GM12878 (cell line): Measurements from ENCODE around the gene UBR3. TPM values are rescaled to one million over a fixed set of nuclear protein-coding genes. Genes with fewer than 3 reads are reported as not detected.
A peak's percentile ranks its signal among the peaks of the same experiment; 100 is the strongest.

ENCODE experiments used
- ATAC-seq: fragments of 200-7000 bp; cut with Tn5 transposase; 3 replicates; pipeline ENCODE4 v1.9.1; 2020; ENCODE audit warnings: mild to moderate bottlenecking, moderate library complexity
- BruUV-seq: library from RNA; stranded (reverse); fragments of 400-500 nt; replicated peaks from 2 replicates; lab custom pipeline; 2021; lab: Mats Ljungman, UMichigan
- CTCF ChIA-PET: fragments of 300-600 bp; sonication (Branson Sonifier 250); formaldehyde crosslinking; extraction: SDS; loops from one replicate; lab custom pipeline; 2021; ENCODE audit warnings: inconsistent platforms; lab: Yijun Ruan, JAX
- POLR2A ChIA-PET: fragments of 350-600 bp; formaldehyde crosslinking; extraction: SDS; loops from one replicate; lab custom pipeline; 2021; ENCODE audit warnings: inconsistent platforms; lab: Charles Lee
- RAD21 ChIA-PET: fragments of 300-600 bp; sonication (Branson Sonifier 250); formaldehyde crosslinking; loops from one replicate; lab custom pipeline; 2023; ENCODE audit warnings: antibody characterized with exemption; ENCODE audit not compliant: unreplicated experiment; lab: Charles Lee
- SMC1A ChIA-PET: fragments of 300-600 bp; sonication (Branson Sonifier 250); formaldehyde crosslinking; loops from one replicate; lab custom pipeline; 2023; ENCODE audit not compliant: unreplicated experiment, uncharacterized antibody; lab: Charles Lee
- DNase-seq: peaks from one replicate; pipeline ENCODE4 v3.0.0-alpha.2; 2011; ENCODE audit warnings: low read depth, low spot score
- FAIRE-seq: peaks from 3 replicates; lab custom pipeline; 2011; peaks lifted over from hg19 to GRCh38; lab: Jason Lieb, UNC
- H2AFZ ChIP-seq: 2 replicates; pipeline ENCODE4 v1.6.0; 2011; ENCODE audit warnings: low read depth, low read length, control low read depth; ENCODE audit not compliant: control insufficient read depth
- H3K27ac ChIP-seq: 2 replicates; pipeline ENCODE4 v1.5.1; 2011; ENCODE audit warnings: control low read depth; ENCODE audit not compliant: control insufficient read depth, insufficient read depth
- H3K27me3 ChIP-seq, 2 experiments: replicated peaks in 1 of 2; 2 replicates each; pipeline versions ENCODE4 v1.6.0 to v1.6.1; 2011; ENCODE audit warnings: low read length in 1 of 2; ENCODE audit not compliant: control insufficient read depth in 2 of 2, insufficient read depth in 2 of 2
- H3K36me3 ChIP-seq, 2 experiments: 2 replicates each; pipeline ENCODE4 v1.5.1; 2011; ENCODE audit warnings: low read length in 1 of 2; ENCODE audit not compliant: control insufficient read depth in 2 of 2, insufficient read depth in 2 of 2
- H3K4me1 ChIP-seq: 2 replicates; pipeline ENCODE4 v1.6.1; 2011; ENCODE audit warnings: mild to moderate bottlenecking, low read length, moderate library complexity, mixed read lengths; ENCODE audit not compliant: control insufficient read depth, insufficient read depth
- H3K4me2 ChIP-seq: 2 replicates; pipeline ENCODE4 v1.6.0; 2011; ENCODE audit warnings: control low read depth; ENCODE audit not compliant: control insufficient read depth, insufficient read depth
- H3K4me3 ChIP-seq: fragments of 200-600 bp; sonication (generic); 2 replicates; pipeline ENCODE4 v1.5.1; 2016
- H3K79me2 ChIP-seq: 2 replicates; pipeline ENCODE4 v1.6.0; 2011; ENCODE audit warnings: low read length; ENCODE audit not compliant: control insufficient read depth, insufficient read depth
- H3K9ac ChIP-seq: 2 replicates; pipeline ENCODE4 v1.8.0; 2011; ENCODE audit warnings: low read length, control low read depth, mixed read lengths; ENCODE audit not compliant: control insufficient read depth, insufficient read depth
- H3K9me3 ChIP-seq: replicated peaks from 3 replicates; pipeline ENCODE4 v1.5.1; 2011; ENCODE audit warnings: mild to moderate bottlenecking, low read length; ENCODE audit not compliant: control insufficient read depth, insufficient read depth
- H4K20me1 ChIP-seq: 2 replicates; pipeline ENCODE4 v1.6.0; 2011; ENCODE audit not compliant: control insufficient read depth, insufficient read depth
- CBX3 ChIP-seq: fragments of 200-600 bp; sonication (generic); IDR thresholded peaks from 2 replicates; pipeline ENCODE4 v1.6.1; 2016; ENCODE audit warnings: low read depth, borderline replicate concordance
- CTCF ChIP-seq, 3 experiments: IDR thresholded peaks in 2 of 3; conservative IDR thresholded peaks in 1 of 3; 2 replicates each; pipeline ENCODE4 v1.5.1; 2011; ENCODE audit warnings: low read depth in 3 of 3, low read length in 3 of 3, mild to moderate bottlenecking in 3 of 3, control low read depth in 2 of 3, moderate library complexity in 2 of 3, inconsistent platforms in 1 of 3, mixed read lengths in 1 of 3; ENCODE audit not compliant: control insufficient read depth in 2 of 3, insufficient read depth in 1 of 3; ENCODE audit errors: extremely low read depth in 1 of 3
- DPF2 ChIP-seq: fragments of 450-650 bp; IDR thresholded peaks from 2 replicates; pipeline ENCODE4 v1.6.1; 2017; ENCODE audit warnings: mild to moderate bottlenecking
- E2F8 ChIP-seq: fragments of 450-650 bp; IDR thresholded peaks from 2 replicates; pipeline ENCODE4 v1.6.1; 2018; ENCODE audit warnings: mild to moderate bottlenecking, low read depth, moderate library complexity; ENCODE audit not compliant: partially characterized antibody
- GABPA ChIP-seq: IDR thresholded peaks from 2 replicates; pipeline ENCODE4 v1.6.1; 2014; ENCODE audit warnings: antibody characterized with exemption, low read depth, mild to moderate bottlenecking, inconsistent platforms
- HDAC2 ChIP-seq: fragments of 200-600 bp; sonication (generic); IDR thresholded peaks from 2 replicates; pipeline ENCODE4 v1.6.1; 2017
- IKZF1 ChIP-seq: fragments of 450-650 bp; conservative IDR thresholded peaks from 2 replicates; pipeline ENCODE4 v1.6.1; 2017; ENCODE audit warnings: antibody characterized with exemption, mild to moderate bottlenecking
- NFXL1 ChIP-seq: fragments of 450-650 bp; IDR thresholded peaks from 2 replicates; pipeline ENCODE4 v1.6.1; 2017; ENCODE audit warnings: antibody characterized with exemption, mild to moderate bottlenecking, borderline replicate concordance
- NR2F1 ChIP-seq: fragments of 450-650 bp; conservative IDR thresholded peaks from 2 replicates; pipeline ENCODE4 v1.6.1; 2017; ENCODE audit warnings: mild to moderate bottlenecking
- PRDM15 ChIP-seq: fragments of 450-650 bp; formaldehyde crosslinking; IDR thresholded peaks from 2 replicates; pipeline ENCODE4 v1.4.0; 2020; ENCODE audit warnings: mild to moderate bottlenecking, moderate library complexity
- RAD21 ChIP-seq: IDR thresholded peaks from 2 replicates; pipeline ENCODE4 v1.6.1; 2011; ENCODE audit warnings: mild to moderate bottlenecking, low read depth, low read length, moderate library complexity; ENCODE audit not compliant: insufficient read depth
- TAF1 ChIP-seq: IDR thresholded peaks from 2 replicates; pipeline ENCODE4 v1.6.1; 2011; ENCODE audit warnings: mild to moderate bottlenecking, low read depth, low read length, borderline replicate concordance
- TBL1XR1 ChIP-seq: IDR thresholded peaks from 2 replicates; pipeline ENCODE4 v1.6.1; 2012; ENCODE audit warnings: low read depth, low read length, improper control_type of control experiment
- ZBED1 ChIP-seq: IDR thresholded peaks from 2 replicates; pipeline ENCODE4 v1.6.1; 2016; ENCODE audit warnings: borderline replicate concordance
- ZNF24 ChIP-seq: fragments of 450-650 bp; IDR thresholded peaks from 2 replicates; pipeline ENCODE4 v1.6.1; 2017; ENCODE audit warnings: antibody characterized with exemption, mild to moderate bottlenecking
- WGBS: methylation state at CpG from one replicate; pipeline ENCODE4 v1.1.6; 2016; ENCODE audit warnings: low lambda C conversion rate; ENCODE audit not compliant: insufficient replicate concordance, insufficient coverage; ENCODE audit errors: missing lambda C conversion rate; 5-methylcytosine and 5-hydroxymethylcytosine counted together
- in situ Hi-C: fragments of 300-500 bp; cut with MboI; formaldehyde crosslinking; loops from 9 replicates; pipeline ENCODE4 v1.14.3; 2018; ENCODE audit warnings: mixed read lengths
- intact Hi-C: fragments of 100-400 bp; cut with micrococcal nuclease; formaldehyde crosslinking; loops from one replicate; pipeline ENCODE4 v1.14.2; 2022; ENCODE audit not compliant: unreplicated experiment
- polyA plus RNA-seq, 11 experiments: library from polyadenylated mRNA; depleted of rRNA in 4 of 11; unstranded in 6 of 11; stranded (reverse) in 5 of 11; fragments of >200 nt; fragmentation: Nextera tagmentation in 4 of 11; fragmentation: Illumina TruSeq in 1 of 11; extraction: Ambion mirVana in 4 of 11; extraction: Trizol in 1 of 11; gene quantifications; 1 replicate in 1 of 11; 2 replicates in 10 of 11; pipeline versions ENCODE4 v1.2.1 to v1.2.3, GENCODE V29; 2011 to 2016; ENCODE audit warnings: inconsistent platforms in 2 of 11, missing spikeins in 2 of 11, low read depth in 1 of 11
- total RNA-seq, 4 experiments: library from RNA; depleted of rRNA in 3 of 4; stranded (reverse); fragments of >200 nt in 3 of 4; fragmentation: Illumina TruSeq in 1 of 4; extraction: Trizol in 1 of 4; gene quantifications; 2 replicates each; pipeline versions ENCODE4 v1.2.1 to v1.2.3, GENCODE V29; 2013 to 2021

The UBR3 gene
- total and polyA plus RNA-seq, 10 of the 15 experiments (the other 5 are each of a cell fraction or from before 2014, with no cell fraction given): 3.8 to 22.9 (median 11.2) TPM

DNA sequence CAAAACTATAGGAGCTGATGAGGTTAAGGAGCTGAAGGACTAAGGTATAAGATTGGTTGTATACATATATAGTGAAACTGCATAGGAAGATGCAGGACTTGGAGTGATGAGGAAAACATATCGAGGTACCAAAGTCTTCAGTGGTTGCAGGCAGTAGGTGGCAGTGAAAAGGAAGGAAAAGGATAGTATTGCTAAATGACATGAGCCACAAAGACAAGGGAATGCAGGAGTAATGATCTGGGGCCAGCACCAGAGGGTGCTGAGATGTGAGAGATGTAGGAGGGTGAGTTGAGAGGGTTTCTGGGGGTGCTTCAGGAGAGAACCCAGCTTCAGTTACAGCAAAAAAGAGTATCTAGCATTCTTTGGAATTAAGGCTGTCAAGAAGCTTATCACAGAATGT lies 178.4 kb downstream of the UBR3 start:
- POLR2A ChIA-PET: interaction anchor here (0.5 kb wide), 1 partner anchor 341 kb away, joined by 3 read pairs; no protein-coding TSS in a partner anchor

More for the DNA sequence above, 178.4 kb downstream of the UBR3 start:
- Histone ChIP-seq H3K4me3 (no peak overlapping the region), H3K9ac (no peak overlapping the region), H3K27me3 (no peaks in the 10 kb centered on the region), H2AFZ (no peak overlapping the region), H4K20me1 (no peaks in the 10 kb centered on the region), H3K4me2 (no peak overlapping the region), H3K36me3 (no peaks in the 10 kb centered on the region; a peak in 1 of 4 replicates), H3K27ac (no peak overlapping the region), H3K9me3 (no peaks in the 10 kb centered on the region), H3K4me1 (no peaks in the 10 kb centered on the region), H3K79me2 (no peaks in the 10 kb centered on the region)
- TF ChIP-seq PRDM15 (CRISPR knock-in tag): no peak
- no peak for TF ChIP-seq E2F8
- no peak for TF ChIP-seq CBX3
- TF ChIP-seq TAF1: no peak
- TF ChIP-seq IKZF1: no peak
- TF ChIP-seq NFXL1: no peak
- no peak for TF ChIP-seq ZBED1
- TF ChIP-seq ZNF24: no peak
- peak; percentile 25; the same call in 1 of the 2 replicates for TF ChIP-seq RAD21
- no peak for TF ChIP-seq DPF2
- TF ChIP-seq TBL1XR1: no peak
- TF ChIP-seq GABPA: no peak
- peak in 2 of 3 experiments; percentile 32 to 34; a peak in 2 of 6 replicates for TF ChIP-seq CTCF (IDR thresholded peaks at IDR 0.05 in 2 of 3, conservative IDR thresholded peaks at IDR 0.05 in 1 of 3; ENCODE audit: control insufficient read depth in 2 of 3, extremely low read depth in 1 of 3, insufficient read depth in 1 of 3, low read depth in 3 of 3, low read length in 3 of 3)
- TF ChIP-seq HDAC2: no peak
- no peak for TF ChIP-seq NR2F1
- no peak for DNase-seq
- in situ Hi-C loops: no loop called here
- FAIRE-seq: no peak
- WGBS: 100% methylated on average over 1 of the region's 1 CpG
- ChIA-PET CTCF (interaction anchor here (0.6 to 0.8 kb wide), 3 partner anchors 153 to 395 kb away, joined by 3 to 4 read pairs (median 3); no protein-coding TSS in a partner anchor), SMC1A (interaction anchor here (0.6 to 1.5 kb wide), 8 partner anchors 13 to 223 kb away, joined by 3 to 5 read pairs (median 4); no protein-coding TSS in a partner anchor), RAD21 (interaction anchor here (1.4 kb wide), 1 partner anchor 141 kb away, joined by 3 read pairs; no protein-coding TSS in a partner anchor)
- peak; percentile 37; the same call in 1 of the 3 replicates for ATAC-seq
- no TSS peak for BruUV-seq
- intact Hi-C loops: no loop called here
